HL-60/S4 treated with phorbol 12-myristate 13-acetate at 8.2 ng/mL for 4 days and 3 days (cell line): ENCODE measurements around the gene MCM9.

Source experiments
- in situ Hi-C: fragments of 300-500 bp; cut with MboI; formaldehyde crosslinking; loops from 2 replicates; pipeline ENCODE4 v1.15.0; 2022; ENCODE audit warnings: low sequenced_read_pairs

Gene MCM9

GRCh38 chr6:118894425-118895260 is 40.3 kb downstream of the MCM9 start:
- in situ Hi-C loops: no loop called here

DNA sequence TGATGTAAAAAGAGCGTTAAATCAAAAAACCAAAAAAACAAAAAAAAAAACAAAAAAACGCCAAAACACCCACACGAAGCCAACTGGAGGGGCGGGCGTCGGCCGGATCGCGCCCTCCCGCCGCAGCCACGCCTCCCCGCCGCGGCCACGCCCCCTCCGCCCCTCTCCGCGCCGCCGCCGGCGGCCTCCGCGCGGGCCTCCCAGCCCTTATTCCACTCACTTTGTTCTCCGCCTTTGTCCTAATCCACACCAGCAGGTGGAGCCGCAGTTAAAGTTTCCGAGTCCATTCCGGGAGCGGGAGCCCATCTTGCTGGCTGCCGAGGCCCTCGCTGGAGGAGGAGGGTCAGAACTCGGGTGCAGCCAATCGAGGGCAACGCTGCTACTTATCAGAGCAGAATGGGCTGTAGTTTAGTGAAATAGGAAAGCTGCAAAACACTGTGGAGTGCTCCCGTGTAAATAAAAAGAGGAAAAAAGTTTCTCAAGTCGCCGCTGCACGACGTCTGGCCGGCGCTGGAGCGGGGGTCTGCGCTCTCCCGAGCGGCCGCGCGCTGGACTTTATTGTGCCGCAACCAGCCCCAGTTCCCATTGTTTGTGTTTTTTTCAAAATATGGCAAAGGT is 41.0 kb downstream of the MCM9 start, which contains the start of gene ASF1A:
Gene ASF1A, plus strand, starts transcription at position 346 of the 618 bp plus-strand sequence. Its CDS starts 262 bp downstream, at position 608.
- in situ Hi-C loops: no loop called here

DNA sequence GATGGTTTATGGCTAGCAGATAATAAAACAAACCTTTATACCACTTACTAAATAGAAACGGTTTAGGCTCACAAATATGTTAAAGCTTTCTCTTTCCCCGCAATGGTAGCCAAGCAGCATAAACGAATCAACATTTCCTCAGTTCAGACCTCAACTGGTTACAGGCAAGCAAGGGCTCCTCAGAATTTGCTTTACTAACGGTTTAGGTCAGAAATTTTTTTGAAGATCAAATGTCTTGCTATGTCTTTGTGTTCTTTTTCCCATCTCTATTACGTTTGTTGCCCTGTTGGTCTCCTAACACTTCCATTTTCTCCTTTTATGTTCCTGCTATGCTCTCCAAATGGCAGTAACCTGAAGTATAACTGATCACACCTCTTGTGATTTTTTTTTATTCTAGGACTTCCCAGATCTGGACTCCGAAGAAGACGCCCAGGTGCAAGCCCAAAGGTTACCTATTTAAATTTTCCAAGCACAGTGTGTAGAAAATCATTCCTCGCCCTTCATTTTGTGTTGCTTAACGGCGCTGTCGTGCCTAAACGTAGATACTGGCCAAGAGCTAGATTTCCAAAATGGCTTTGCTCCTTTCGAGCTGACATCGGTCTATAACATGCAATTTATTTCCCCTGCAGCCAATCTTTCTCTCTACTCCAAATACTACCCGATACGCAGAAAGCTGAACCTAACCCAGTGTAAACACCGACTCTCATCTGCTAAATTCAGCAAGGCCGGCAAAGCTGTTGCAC is 41.7 kb downstream of the MCM9 start:
- in situ Hi-C loops: no loop called here

GRCh38 chr6:118892355-118892991 is 42.5 kb downstream of the MCM9 start:
- in situ Hi-C loops: no loop called here

DNA sequence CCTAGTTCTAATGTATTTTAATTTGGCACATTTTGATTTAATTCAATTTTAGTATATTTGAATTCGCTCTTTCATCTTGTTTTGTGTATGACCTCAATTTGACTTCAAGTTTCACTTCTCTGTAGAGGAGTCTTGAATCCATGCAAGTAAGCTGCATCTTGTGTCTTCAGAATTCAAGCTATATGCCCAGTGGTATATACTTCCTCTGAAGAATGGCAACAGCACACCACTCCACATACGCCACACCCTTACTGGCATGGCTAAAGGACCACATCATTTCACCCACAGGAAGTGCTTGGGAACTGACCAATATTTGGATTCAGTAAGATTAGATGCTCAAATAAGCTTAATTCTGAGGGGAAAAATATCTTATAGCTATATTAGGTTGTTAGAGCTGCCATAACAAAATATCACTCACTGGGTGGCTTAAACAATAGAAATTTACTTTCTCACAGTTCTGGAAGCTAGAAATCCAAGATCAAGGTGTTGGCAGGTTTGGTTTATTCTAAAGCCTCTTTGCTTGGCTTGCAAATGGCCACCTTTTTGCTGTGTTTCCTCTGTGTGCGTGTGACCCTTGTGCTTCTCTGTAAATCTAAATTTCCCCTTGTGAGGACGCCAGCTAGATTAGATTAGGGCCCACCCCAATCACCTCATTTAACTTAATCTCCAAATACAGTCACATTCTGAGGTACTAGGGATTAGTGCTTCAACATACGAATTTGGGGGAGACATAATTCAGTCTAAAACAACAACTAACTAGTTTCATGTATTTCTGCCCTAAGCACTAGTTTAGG is 43.8 kb downstream of the MCM9 start:
- in situ Hi-C loops: no loop called here

DNA sequence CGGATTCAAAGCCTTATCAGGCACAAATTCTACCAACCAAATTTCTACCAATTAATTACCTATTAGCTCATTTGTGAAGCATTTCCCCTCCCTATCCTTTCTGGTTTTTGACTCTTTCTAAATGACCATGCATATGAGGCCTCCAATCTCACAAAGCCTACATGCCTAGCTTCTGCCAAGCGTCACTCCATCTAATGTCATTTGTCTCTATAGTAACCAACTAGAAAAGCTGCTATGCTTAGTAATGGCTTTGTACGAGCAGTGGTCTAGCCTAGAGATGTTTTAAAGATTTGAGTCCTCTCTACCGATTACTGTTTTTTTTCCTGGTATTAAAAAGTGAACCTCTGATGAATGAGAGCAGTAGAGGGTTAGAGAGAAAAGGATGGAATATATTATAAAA is 45.8 kb downstream of the MCM9 start:
- in situ Hi-C loops: no loop called here

GRCh38 chr6:118886641-118887040 is 48.3 kb downstream of the MCM9 start:
- in situ Hi-C loops: no loop called here

- in situ Hi-C loops: no loop called here
Observed at GRCh38 chr6:118882314-118882905, 52.5 kb downstream of the MCM9 start.

- in situ Hi-C loops: no loop called here
Observed at GRCh38 chr6:118881440-118882313, 53.3 kb downstream of the MCM9 start.

GRCh38 chr6:118877806-118878205 is 57.2 kb downstream of the MCM9 start:
- in situ Hi-C loops: no loop called here

DNA sequence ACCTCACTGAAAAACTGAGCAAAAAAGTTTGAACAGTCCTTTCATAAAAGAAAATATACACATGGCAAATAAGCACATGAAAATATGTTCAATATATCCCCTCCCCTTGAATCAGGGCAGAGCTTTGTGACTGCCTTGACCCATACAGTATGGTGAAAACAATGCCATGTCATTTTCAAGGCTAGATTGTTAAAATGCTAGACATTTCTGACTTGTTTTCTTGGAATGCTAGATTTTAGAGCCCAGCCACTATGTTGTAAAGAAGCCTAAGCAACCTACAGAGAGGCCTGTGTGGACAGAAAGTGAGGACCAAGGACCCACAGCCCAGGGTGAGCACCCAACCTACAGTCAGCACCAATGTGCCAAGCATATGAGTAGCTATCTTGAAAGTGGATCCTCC is 58.1 kb downstream of the MCM9 start:
- in situ Hi-C loops: no loop called here

DNA sequence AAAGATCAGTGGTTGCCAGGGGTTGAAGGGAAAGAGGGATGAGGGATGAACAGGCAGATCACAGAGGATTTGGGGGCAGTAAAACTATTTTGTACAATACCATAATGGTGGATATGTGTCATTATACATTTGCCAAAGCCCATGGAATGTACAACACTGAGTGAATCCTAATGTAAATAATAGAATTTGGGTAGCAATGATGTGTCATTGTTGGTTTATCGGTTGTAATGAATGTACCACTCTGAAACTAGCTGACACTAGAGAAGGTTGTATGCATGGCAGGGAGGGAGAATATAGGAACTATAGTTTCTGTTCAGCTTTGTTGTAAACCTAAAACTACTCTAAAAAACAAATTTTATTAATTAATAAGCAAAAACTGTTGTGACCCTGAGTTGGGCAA is 58.8 kb downstream of the MCM9 start:
- in situ Hi-C loops: no loop called here

- in situ Hi-C loops: no loop called here
Observed at GRCh38 chr6:118875672-118876071, 59.3 kb downstream of the MCM9 start.

DNA sequence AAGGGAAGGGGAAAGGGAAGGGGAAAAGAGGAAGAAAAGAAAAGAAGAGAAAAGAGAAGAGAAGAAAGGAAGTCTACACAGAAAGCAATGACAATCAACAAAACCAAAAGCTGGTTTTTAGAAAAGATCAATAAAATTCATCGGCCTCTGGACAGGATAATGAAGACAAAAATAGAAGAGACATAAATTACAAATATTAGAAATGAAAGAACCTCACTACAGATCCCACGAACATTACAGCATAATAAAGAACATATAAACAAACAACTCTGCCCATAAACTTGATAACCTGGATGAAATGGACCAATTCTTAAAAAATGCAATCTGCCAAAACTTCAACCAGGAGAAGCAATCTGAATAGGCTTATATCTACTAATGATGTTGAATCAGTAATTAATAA is 61.7 kb downstream of the MCM9 start:
- in situ Hi-C loops: no loop called here

GRCh38 chr6:118872726-118873125 is 62.2 kb downstream of the MCM9 start:
- in situ Hi-C loops: no loop called here

DNA sequence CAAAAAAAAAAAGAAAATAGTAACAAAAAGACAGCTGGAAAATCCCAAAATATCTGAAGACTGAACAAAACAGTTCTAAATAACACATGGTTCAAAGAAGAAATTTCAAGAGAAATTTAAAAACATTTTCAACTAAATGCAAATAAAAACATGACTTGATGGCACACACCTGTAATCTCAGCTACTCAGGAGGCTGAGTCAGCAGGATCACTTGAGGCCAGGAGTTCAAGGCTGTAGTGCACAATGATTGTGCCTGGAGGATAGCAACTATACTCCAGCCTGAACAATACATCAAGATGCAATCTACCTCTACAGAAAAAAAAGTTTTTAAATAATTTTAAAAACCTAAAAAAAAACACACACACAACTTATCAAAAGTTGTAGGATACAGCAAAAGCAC is 62.6 kb downstream of the MCM9 start:
- in situ Hi-C loops: no loop called here

- in situ Hi-C loops: no loop called here
Observed at GRCh38 chr6:118871331-118871730, 63.6 kb downstream of the MCM9 start.

DNA sequence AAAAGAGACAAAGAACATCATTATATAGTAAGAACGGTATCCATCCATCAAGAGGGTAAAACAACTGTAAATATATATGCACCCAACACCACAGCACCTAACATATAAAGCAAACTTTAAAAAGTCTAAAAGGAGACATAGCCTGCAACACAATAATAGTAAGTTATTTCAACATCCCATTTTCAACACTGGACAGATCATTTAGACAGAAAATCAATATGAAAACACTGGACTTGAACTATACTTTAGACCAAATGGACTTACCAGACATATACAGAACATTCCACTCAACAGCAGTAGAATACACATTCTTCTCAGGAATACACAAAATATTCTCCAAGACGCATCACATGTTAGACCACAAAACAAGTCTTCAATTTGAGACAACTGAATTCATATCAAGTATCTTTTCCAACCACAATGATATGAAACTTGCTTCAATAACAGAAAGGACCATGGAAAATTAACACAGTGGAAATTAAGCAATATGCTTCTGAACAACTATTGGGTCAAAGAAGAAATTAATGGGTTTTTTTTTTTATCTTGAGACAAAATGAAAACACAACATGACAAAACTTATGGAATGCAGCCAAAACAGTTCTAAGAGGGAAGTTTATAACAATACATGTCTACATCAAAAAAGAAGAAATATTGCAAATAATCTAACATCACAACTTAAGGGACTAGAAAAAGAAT is 64.9 kb downstream of the MCM9 start:
- in situ Hi-C loops: no loop called here
